NK-92 (cell line): Measurements from ENCODE around the gene SEC14L6.

Experiments
- DNase-seq: peaks from one replicate; lab custom pipeline; 2025; ENCODE audit not compliant: unreplicated experiment; lab: John Stamatoyannopoulos, UW

The SEC14L6 gene

GRCh38 chr22:30538280-30538679, 8.3 kb downstream of the SEC14L6 start:
- no peak for DNase-seq

GRCh38 chr22:30537083-30537731, 9.3 kb downstream of the SEC14L6 start:
- DNase-seq = no peak

- no peak for DNase-seq
Observed at GRCh38 chr22:30535182-30535581, 11.4 kb downstream of the SEC14L6 start.

- DNase-seq = no peak
Observed at GRCh38 chr22:30531651-30532608, 14.6 kb downstream of the SEC14L6 start.

GRCh38 chr22:30526656-30527055, 19.9 kb downstream of the SEC14L6 start:
- no peak for DNase-seq

- no peak for DNase-seq
Observed at GRCh38 chr22:30523646-30524489, 22.7 kb downstream of the SEC14L6 start.

GRCh38 chr22:30521368-30522156, 25.0 kb downstream of the SEC14L6 start:
- DNase-seq = no peak

GRCh38 chr22:30519842-30520425, 26.6 kb downstream of the SEC14L6 start:
- no peak for DNase-seq

GRCh38 chr22:30516731-30517130, 29.8 kb downstream of the SEC14L6 start:
- DNase-seq = no peak

- DNase-seq = no peak
Observed at GRCh38 chr22:30516273-30516672, 30.3 kb downstream of the SEC14L6 start.

- DNase-seq = no peak
Observed at GRCh38 chr22:30514252-30514651, 32.3 kb downstream of the SEC14L6 start.

GRCh38 chr22:30513462-30513861, 33.1 kb downstream of the SEC14L6 start:
- no peak for DNase-seq

GRCh38 chr22:30511911-30512310, 34.6 kb downstream of the SEC14L6 start:
- no peak for DNase-seq

GRCh38 chr22:30511109-30511508, 35.4 kb downstream of the SEC14L6 start:
- DNase-seq = no peak

GRCh38 chr22:30508216-30508615, 38.3 kb downstream of the SEC14L6 start:
- DNase-seq = no peak

GRCh38 chr22:30507670-30508069, 38.9 kb downstream of the SEC14L6 start:
- DNase-seq = no peak

GRCh38 chr22:30506507-30506968, 40.0 kb downstream of the SEC14L6 start:
- DNase-seq = no peak

- DNase-seq = no peak
Observed at GRCh38 chr22:30503551-30503950, 43.0 kb downstream of the SEC14L6 start.

GRCh38 chr22:30502911-30503310, 43.6 kb downstream of the SEC14L6 start:
- no peak for DNase-seq

GRCh38 chr22:30502153-30502552, 44.4 kb downstream of the SEC14L6 start:
- no peak for DNase-seq
